Skin of body (tissue), 2 donors: ENCODE measurements around the gene PIP4K2C. TPM values are rescaled to one million over a fixed set of nuclear protein-coding genes. Genes with fewer than 3 reads are reported as not detected.
"Not testable (repeated sequence)": the region's sequence is repeated elsewhere in the genome, so short reads cannot be mapped to it uniquely, and the experiment has no call there.

Experiments used
- DNase-seq: peaks from one replicate; lab custom pipeline; 2025; lab: John Stamatoyannopoulos, UW
- total RNA-seq: library from RNA; depleted of rRNA; stranded (reverse); fragments of >200 nt; gene quantifications from one replicate; pipeline ENCODE4 v1.2.3, GENCODE V29; 2014

PIP4K2C gene
- total RNA-seq, 1 donor from 2014 or later: 11.0 TPM

- no peak for DNase-seq
Observed at GRCh38 chr12:57584050-57584449, 6.9 kb upstream of the PIP4K2C start.

- no peak for DNase-seq
Observed at GRCh38 chr12:57584690-57585089, 6.3 kb upstream of the PIP4K2C start.

- DNase-seq: no peak
Observed at GRCh38 chr12:57585156-57585555, 5.8 kb upstream of the PIP4K2C start.

GRCh38 chr12:57586128-57586527 lies 4.9 kb upstream of the PIP4K2C start:
- DNase-seq: no peak

GRCh38 chr12:57586832-57587429 lies 4.1 kb upstream of the PIP4K2C start:
- no peak for DNase-seq

GRCh38 chr12:57588951-57589610 lies 1.9 kb upstream of the PIP4K2C start:
- DNase-seq: not testable (repeated sequence)

GRCh38 chr12:57590479-57590863 lies 521 bp upstream of the PIP4K2C start:
- no peak for DNase-seq

GRCh38 chr12:57591782-57592325 lies 862 bp downstream of the PIP4K2C start:
- no peak for DNase-seq

GRCh38 chr12:57592551-57593165 lies 1.7 kb downstream of the PIP4K2C start:
- no peak for DNase-seq

GRCh38 chr12:57593187-57593586 lies 2.2 kb downstream of the PIP4K2C start:
- no peak for DNase-seq

- DNase-seq: no peak
Observed at GRCh38 chr12:57600395-57600794, 9.4 kb downstream of the PIP4K2C start.

- DNase-seq: no peak
Observed at GRCh38 chr12:57602544-57602943, 11.6 kb downstream of the PIP4K2C start.

- DNase-seq: no peak
Observed at GRCh38 chr12:57603324-57603723, 12.3 kb downstream of the PIP4K2C start.

- DNase-seq: peak; percentile 56
Observed at GRCh38 chr12:57603815-57604453, 12.9 kb downstream of the PIP4K2C start.

- DNase-seq: no peak
Observed at GRCh38 chr12:57604454-57604991, 13.5 kb downstream of the PIP4K2C start, which contains the start of gene DTX3. TSS of gene DTX3 (plus strand) at chr12:57604824. CDS start at chr12:57606518, 1,694 bp downstream.

- DNase-seq: no peak
Observed at GRCh38 chr12:57604992-57605810, 14.2 kb downstream of the PIP4K2C start.

GRCh38 chr12:57605811-57606311 lies 14.9 kb downstream of the PIP4K2C start:
- DNase-seq: no peak

GRCh38 chr12:57606399-57606798 lies 15.4 kb downstream of the PIP4K2C start:
- DNase-seq: no peak

- no peak for DNase-seq
Observed at GRCh38 chr12:57606821-57607220, 15.8 kb downstream of the PIP4K2C start.

- no peak for DNase-seq
Observed at GRCh38 chr12:57607958-57608663, 17.1 kb downstream of the PIP4K2C start.
